Activated T-helper 1 cell treated with anti-CD3 and anti-CD28 coated beads, Interleukin-12 subunit alpha, Interleukin-12 subunit beta, Interleukin-2, Interleukin-4 antibody, amounts not matched to agents 30 ng/mL and 10 ng/mL and 1 ng/mL, durations not matched to agents 14 hours and 24 hours and 36 hours (primary cell): ENCODE data around the gene ALG12. TPM values are rescaled to one million over a fixed set of nuclear protein-coding genes. Genes with fewer than 3 reads are reported as not detected.
A peak's percentile ranks its signal among the peaks of the same experiment; 100 is the strongest.

ENCODE experiments used
- DNase-seq: peaks from one replicate; pipeline ENCODE4 v3.0.0; 2021; ENCODE audit warnings: low spot score
- H3K27ac Mint-ChIP-seq: one replicate; pipeline ENCODE4 v1.8.0; 2021; ENCODE audit warnings: mild to moderate bottlenecking, mixed read lengths
- H3K27me3 Mint-ChIP-seq: one replicate; pipeline ENCODE4 v1.8.0; 2022; ENCODE audit warnings: mild to moderate bottlenecking, moderate library complexity, mixed read lengths; ENCODE audit not compliant: insufficient read depth
- H3K36me3 Mint-ChIP-seq: one replicate; pipeline ENCODE4 v1.8.0; 2021; ENCODE audit warnings: low read depth, mixed read lengths
- H3K4me1 Mint-ChIP-seq: one replicate; pipeline ENCODE4 v1.8.0; 2021; ENCODE audit warnings: low read depth, mixed read lengths
- H3K4me3 Mint-ChIP-seq: one replicate; pipeline ENCODE4 v1.8.0; 2021; ENCODE audit warnings: mild to moderate bottlenecking, moderate library complexity, mixed read lengths
- H3K9me3 Mint-ChIP-seq: one replicate; pipeline ENCODE4 v1.8.0; 2021; ENCODE audit warnings: mixed read lengths
- intact Hi-C: fragments of 100-400 bp; cut with micrococcal nuclease; formaldehyde crosslinking; loops from one replicate; pipeline ENCODE4 v1.15.1; 2024
- total RNA-seq: library from RNA; stranded (reverse); gene quantifications from 2 replicates; pipeline ENCODE4 v1.2.3, GENCODE V29; 2022

ALG12 gene
- total RNA-seq, 1 donor from 2014 or later, result 18.5 TPM

DNA sequence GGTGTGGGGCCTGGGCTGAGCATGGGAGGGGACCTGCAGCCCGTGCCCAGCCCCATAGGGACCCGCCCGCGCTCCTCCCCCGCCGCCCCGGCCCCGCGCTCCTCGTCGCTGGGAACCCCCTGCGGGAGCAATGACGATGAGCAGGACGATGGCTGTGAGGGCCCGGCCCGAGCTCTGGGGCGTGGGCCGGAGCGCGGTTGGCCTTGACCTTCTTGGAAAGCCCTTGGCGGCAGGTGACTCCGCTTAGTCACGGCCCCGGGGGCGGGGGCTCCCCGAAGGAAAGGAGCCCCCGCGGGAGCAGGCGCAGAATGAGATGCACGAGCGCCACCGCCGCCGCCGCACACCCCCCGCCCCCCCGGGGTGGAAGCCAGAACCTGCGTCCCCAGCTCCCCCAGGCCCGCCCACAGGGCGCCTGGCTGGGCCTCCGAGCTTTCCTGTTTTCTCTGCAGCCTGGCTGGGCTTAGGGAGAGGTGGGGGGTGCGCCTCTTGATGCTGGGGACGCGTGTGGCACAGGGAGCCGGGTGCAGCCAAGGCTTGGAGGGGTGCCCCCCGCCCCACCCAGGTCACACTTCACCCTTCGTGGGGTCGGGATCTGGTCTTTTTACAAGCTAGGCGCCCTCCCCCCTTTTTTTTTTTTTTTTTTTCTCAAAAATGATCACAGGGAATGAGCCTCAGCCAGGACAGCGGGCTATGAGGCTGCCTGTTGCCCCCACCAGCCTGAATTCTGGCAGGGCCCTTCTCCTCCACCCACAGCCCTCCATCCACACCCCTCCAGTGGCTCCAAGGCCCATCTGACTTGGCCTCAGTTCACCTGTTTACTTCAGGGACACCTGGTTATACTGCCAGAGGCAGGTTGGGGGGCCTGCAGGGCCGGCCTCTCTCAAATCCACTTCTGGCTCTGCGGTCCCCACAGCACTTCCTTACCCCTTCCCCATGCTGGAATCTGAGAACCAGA, 18.1 kb upstream of the ALG12 start:
- intact Hi-C loops, result loop anchor here (1.0 to 5.0 kb wide), 6 partner anchors 18 to 256 kb away; partner anchors contain the start of genes ALG12, CRELD2 and PIM3
- H3K27ac Mint-ChIP-seq, result peak overlapping the region; percentile 79
- no peaks in the 10 kb centered on the region for H3K27me3 Mint-ChIP-seq
- no peaks in the 10 kb centered on the region for H3K36me3 Mint-ChIP-seq
- H3K9me3 Mint-ChIP-seq, result no peaks in the 10 kb centered on the region
- DNase-seq, result peak; percentile 91
- H3K4me1 Mint-ChIP-seq, result peaks cover 7% of the 10 kb centered on the region
- H3K4me3 Mint-ChIP-seq, result peak overlapping the region; percentile 71

DNA sequence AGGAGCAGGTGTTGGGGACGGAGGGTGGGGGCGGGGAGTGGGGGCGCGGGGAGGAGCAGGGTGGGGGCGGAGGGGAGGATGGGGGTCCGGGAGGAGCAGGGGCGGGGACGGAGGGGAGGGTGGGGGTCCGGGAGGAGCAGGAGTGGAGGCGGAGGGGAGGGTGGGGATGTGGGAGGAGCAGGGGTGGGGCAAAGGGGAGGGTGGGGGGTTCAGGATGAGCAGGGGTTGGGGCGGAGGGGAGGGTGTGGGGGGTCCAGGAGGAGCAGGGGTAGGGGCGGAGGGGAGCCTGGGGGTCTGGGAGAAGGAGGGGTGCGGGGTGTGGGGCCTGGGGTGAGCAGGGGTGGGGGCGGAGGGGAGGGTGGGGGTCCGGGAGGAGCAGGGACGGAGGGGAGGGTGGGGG, 17.3 kb upstream of the ALG12 start:
- Mint-ChIP-seq H3K9me3 (no peaks in the 10 kb centered on the region), H3K4me1 (peaks cover 14% of the 10 kb centered on the region), H3K27me3 (no peaks in the 10 kb centered on the region), H3K27ac (peak overlapping the region; percentile 48), H3K4me3 (peak overlapping the region; percentile 42), H3K36me3 (no peaks in the 10 kb centered on the region)
- no peak for DNase-seq
- intact Hi-C loops, result loop anchor here (5.0 kb wide), 1 partner anchor 257 kb away; no protein-coding TSS in a partner anchor

- no peaks in the 10 kb centered on the region for H3K9me3 Mint-ChIP-seq
- intact Hi-C loops, result loop anchor here (5.0 kb wide), 1 partner anchor 257 kb away; no protein-coding TSS in a partner anchor
- H3K36me3 Mint-ChIP-seq, result no peaks in the 10 kb centered on the region
- peak overlapping the region; percentile 66 for H3K4me3 Mint-ChIP-seq
- no peaks in the 10 kb centered on the region for H3K27me3 Mint-ChIP-seq
- peak; percentile 88 for DNase-seq
- H3K27ac Mint-ChIP-seq, result no peak overlapping the region
- H3K4me1 Mint-ChIP-seq, result peaks cover 17% of the 10 kb centered on the region
Observed at GRCh38 chr22:49934891-49935557, 16.8 kb upstream of the ALG12 start.

- intact Hi-C loops, result no loop called here
Observed at GRCh38 chr22:49934160-49934890, 16.1 kb upstream of the ALG12 start.

GRCh38 chr22:49933236-49934159, 15.3 kb upstream of the ALG12 start:
- Mint-ChIP-seq H3K4me3 (peak overlapping the region; percentile 72), H3K36me3 (no peaks in the 10 kb centered on the region), H3K27me3 (no peaks in the 10 kb centered on the region), H3K4me1 (peaks cover 17% of the 10 kb centered on the region), H3K27ac (peak overlapping the region; percentile 77), H3K9me3 (no peaks in the 10 kb centered on the region)
- intact Hi-C loops, result no loop called here
- DNase-seq, result no peak

More at GRCh38 chr22:49934160-49934890, 16.1 kb upstream of the ALG12 start:
- H3K27ac Mint-ChIP-seq, result peak overlapping the region; percentile 77
- H3K9me3 Mint-ChIP-seq, result no peaks in the 10 kb centered on the region
- H3K27me3 Mint-ChIP-seq, result no peaks in the 10 kb centered on the region
- peak overlapping the region; percentile 72 for H3K4me3 Mint-ChIP-seq
- DNase-seq, result no peak
- H3K36me3 Mint-ChIP-seq, result no peaks in the 10 kb centered on the region
- peaks cover 17% of the 10 kb centered on the region for H3K4me1 Mint-ChIP-seq

DNA sequence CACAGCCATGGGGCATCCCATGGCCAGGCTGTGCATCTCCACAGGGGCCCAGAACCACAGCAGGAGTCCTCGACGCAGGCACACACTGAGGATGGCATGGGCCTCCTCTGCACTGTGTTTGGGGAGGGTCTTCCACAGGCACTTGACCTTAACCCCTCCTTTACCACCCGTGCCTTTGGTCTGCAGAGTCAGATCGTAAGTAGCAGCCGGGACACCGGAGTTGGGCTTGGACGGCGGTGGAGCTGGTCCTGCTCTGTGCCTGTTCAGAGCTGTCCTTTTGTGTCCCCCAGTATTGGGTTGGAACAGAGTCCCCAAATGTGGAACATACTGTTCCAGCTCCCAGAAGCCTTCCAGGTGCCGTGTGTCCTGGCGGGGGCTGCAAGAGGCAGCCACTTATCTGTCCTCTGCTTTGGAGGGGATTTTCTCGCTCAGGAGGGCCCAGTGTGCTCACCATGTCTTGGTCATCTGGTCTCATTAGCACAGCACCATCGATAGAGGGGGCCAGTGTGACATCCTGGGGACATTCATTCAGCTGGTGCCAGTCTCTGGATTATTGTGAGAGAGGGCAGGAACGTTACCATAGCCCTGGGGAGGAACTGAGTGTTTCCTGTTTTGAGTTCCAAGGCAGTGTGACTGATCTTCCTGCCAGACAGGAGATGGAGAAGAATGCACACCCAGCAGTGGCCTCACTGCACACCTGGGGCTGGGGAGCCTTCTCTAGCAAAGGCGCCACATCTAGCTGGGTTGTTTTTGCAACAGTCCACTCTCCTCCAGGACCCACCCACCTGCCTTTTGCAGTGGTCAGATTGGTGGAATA, 12.6 kb upstream of the ALG12 start:
- H3K4me3 Mint-ChIP-seq, result peak overlapping the region; percentile 60
- H3K36me3 Mint-ChIP-seq, result peaks cover 3% of the 10 kb centered on the region
- H3K9me3 Mint-ChIP-seq, result no peaks in the 10 kb centered on the region
- peak overlapping the region; percentile 47 for H3K27ac Mint-ChIP-seq
- H3K27me3 Mint-ChIP-seq, result no peaks in the 10 kb centered on the region
- peaks cover 24% of the 10 kb centered on the region for H3K4me1 Mint-ChIP-seq
- intact Hi-C loops, result loop anchor here (1.0 kb wide), 1 partner anchor 164 kb away; no protein-coding TSS in a partner anchor
- DNase-seq, result no peak

GRCh38 chr22:49929994-49930575, 11.8 kb upstream of the ALG12 start:
- no peaks in the 10 kb centered on the region for H3K27me3 Mint-ChIP-seq
- no peak overlapping the region for H3K4me3 Mint-ChIP-seq
- DNase-seq, result no peak
- intact Hi-C loops, result loop anchor here (1.0 to 5.0 kb wide), 4 partner anchors 32 to 279 kb away; partner anchors contain the start of gene PIM3
- peaks cover 31% of the 10 kb centered on the region for H3K4me1 Mint-ChIP-seq
- no peaks in the 10 kb centered on the region for H3K9me3 Mint-ChIP-seq
- no peak overlapping the region for H3K27ac Mint-ChIP-seq
- H3K36me3 Mint-ChIP-seq, result peaks cover 9% of the 10 kb centered on the region

- intact Hi-C loops, result loop anchor here (1.0 to 5.0 kb wide), 4 partner anchors 33 to 280 kb away; partner anchors contain the start of gene PIM3
- Mint-ChIP-seq H3K4me3 (no peak overlapping the region), H3K27ac (no peak overlapping the region), H3K9me3 (no peaks in the 10 kb centered on the region), H3K4me1 (peaks cover 32% of the 10 kb centered on the region), H3K36me3 (peaks cover 10% of the 10 kb centered on the region), H3K27me3 (no peaks in the 10 kb centered on the region)
- DNase-seq, result peak; percentile 75
Observed at GRCh38 chr22:49929211-49929979, 11.2 kb upstream of the ALG12 start.

DNA sequence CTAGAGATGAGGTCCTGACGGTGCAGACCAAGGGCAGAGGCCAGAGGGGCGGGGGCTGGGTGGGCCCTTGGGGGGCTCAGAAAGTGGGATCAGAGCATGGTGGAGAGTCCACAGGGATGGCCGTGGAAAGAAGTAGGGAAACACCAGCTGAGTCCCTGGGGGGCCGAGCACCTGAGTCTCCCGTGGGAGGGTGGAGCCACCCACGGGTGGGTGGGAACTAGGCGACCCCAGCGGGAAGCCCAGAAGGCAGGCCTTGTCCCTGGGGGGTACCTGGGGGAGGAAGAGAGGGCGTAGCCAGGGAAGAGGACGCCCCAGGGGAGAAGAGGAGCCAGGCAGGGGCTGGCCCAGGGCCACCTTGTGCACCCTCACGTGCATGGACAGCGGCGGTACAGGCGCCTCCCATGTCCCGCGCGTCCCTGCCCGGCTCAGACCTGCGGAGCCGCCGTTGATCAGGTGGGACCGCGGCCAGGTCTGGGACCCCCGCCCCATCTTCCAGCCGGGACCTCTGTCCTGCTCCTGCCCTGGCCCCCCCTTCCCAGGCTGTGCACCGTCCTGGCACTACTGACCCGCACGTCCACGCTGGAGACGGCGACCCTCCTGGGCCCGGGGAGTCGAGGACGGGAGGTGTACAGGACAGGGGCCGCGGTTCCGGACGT, 10.4 kb upstream of the ALG12 start:
- Mint-ChIP-seq H3K9me3 (no peaks in the 10 kb centered on the region), H3K4me1 (peaks cover 32% of the 10 kb centered on the region), H3K27me3 (no peaks in the 10 kb centered on the region), H3K4me3 (no peak overlapping the region), H3K27ac (no peak overlapping the region), H3K36me3 (peaks cover 15% of the 10 kb centered on the region)
- no peak for DNase-seq
- intact Hi-C loops, result loop anchor here (1.0 to 5.0 kb wide), 4 partner anchors 34 to 281 kb away; partner anchors contain the start of gene PIM3

DNA sequence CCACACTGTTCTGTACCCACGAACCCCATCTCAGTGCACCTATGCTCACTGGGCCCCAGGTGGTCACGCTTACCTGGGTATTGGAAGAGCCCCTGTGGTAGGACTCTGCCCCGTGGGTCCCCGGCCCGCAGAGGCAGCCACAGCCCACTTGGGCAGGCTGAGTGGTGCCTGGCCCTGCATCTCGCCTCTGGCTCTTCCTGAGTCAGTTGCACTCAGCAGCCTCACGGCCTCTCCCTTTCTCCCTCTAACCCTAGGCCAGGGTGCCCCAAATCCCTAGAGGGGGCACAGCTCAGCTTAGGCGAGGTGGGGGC, 9.9 kb upstream of the ALG12 start:
- DNase-seq, result no peak
- peaks cover 30% of the 10 kb centered on the region for H3K4me1 Mint-ChIP-seq
- peaks cover 18% of the 10 kb centered on the region for H3K36me3 Mint-ChIP-seq
- H3K4me3 Mint-ChIP-seq, result no peak overlapping the region
- H3K9me3 Mint-ChIP-seq, result no peaks in the 10 kb centered on the region
- no peaks in the 10 kb centered on the region for H3K27me3 Mint-ChIP-seq
- intact Hi-C loops, result loop anchor here (5.0 kb wide), 1 partner anchor 34 kb away; the partner anchor contains the start of gene PIM3
- H3K27ac Mint-ChIP-seq, result no peak overlapping the region
